Kidney (tissue), 14 donors: ENCODE measurements around the gene PPHLN1. TPM values are rescaled to one million over a fixed set of nuclear protein-coding genes. Genes with fewer than 3 reads are reported as not detected.
A peak's percentile ranks its signal among the peaks of the same experiment; 100 is the strongest.

Experiments
- DNase-seq, 5 donors: peaks; one replicate each; pipeline ENCODE4 v3.0.0-alpha.2; 2013 to 2020
- FAIRE-seq: peaks from 2 replicates; lab custom pipeline; 2012; peaks lifted over from hg19 to GRCh38; lab: Jason Lieb, UNC
- H3K27ac ChIP-seq, 2 donors: one replicate each; pipeline ENCODE4 v1.7.0; 2013; ENCODE audit warnings: low read depth in 2 of 2, low read length in 2 of 2, inconsistent platforms in 1 of 2
- H3K27me3 ChIP-seq: one replicate; pipeline ENCODE4 v1.7.1; 2013; ENCODE audit warnings: low read length, inconsistent platforms; ENCODE audit not compliant: control insufficient read depth, insufficient read depth
- H3K36me3 ChIP-seq, 3 donors: one replicate each; pipeline versions ENCODE4 v1.7.0 to v1.7.1; 2013; ENCODE audit warnings: low read length in 3 of 3, control low read depth in 1 of 3, inconsistent platforms in 1 of 3; ENCODE audit not compliant: insufficient read depth in 3 of 3, control insufficient read depth in 2 of 3
- H3K4me1 ChIP-seq, 3 donors: one replicate each; pipeline versions ENCODE4 v1.7.0 to v1.7.1; 2013; ENCODE audit warnings: low read length in 3 of 3, inconsistent platforms in 1 of 3, low read depth in 1 of 3; ENCODE audit not compliant: control insufficient read depth in 2 of 3, insufficient read depth in 2 of 3
- H3K4me3 ChIP-seq, 3 donors: one replicate each; pipeline versions ENCODE4 v1.7.0 to v1.8.1; 2013; ENCODE audit warnings: low read length in 3 of 3, control low read depth in 1 of 3, inconsistent platforms in 1 of 3
- H3K9ac ChIP-seq, 3 donors: one replicate each; pipeline versions ENCODE4 v1.7.0 to v1.7.1; 2013; ENCODE audit warnings: low read length in 3 of 3, control low read depth in 1 of 3, inconsistent platforms in 1 of 3
- H3K9me3 ChIP-seq, 3 donors: one replicate each; pipeline versions ENCODE4 v1.7.0 to v1.7.1; 2013; ENCODE audit warnings: low read length in 3 of 3, control low read depth in 1 of 3, inconsistent platforms in 1 of 3; ENCODE audit not compliant: control insufficient read depth in 2 of 3, insufficient read depth in 1 of 3
- intact Hi-C: fragments of 100-400 bp; cut with DNase I; formaldehyde crosslinking; loops from one replicate; pipeline ENCODE4 v1.11.1; 2022
- polyA plus RNA-seq: library from polyadenylated mRNA; stranded (reverse); fragments of 350-450 nt; fragmentation: Illumina TruSeq; extraction: RNeasy Lipid Tissue Mini Kit (QIAGEN cat#74804); gene quantifications from one replicate; pipeline ENCODE4 v1.2.3, GENCODE V29; 2014; ENCODE audit warnings: low read depth, low replicate concordance; ENCODE audit not compliant: insufficient read depth
- total RNA-seq: library from RNA; stranded (reverse); fragmentation: NEBNext Ultra II Directional; extraction: Animal tissue kit (Norgen Biotek cat#: 25700); gene quantifications from one replicate; pipeline ENCODE4 v1.2.1, GENCODE V29; 2021
- TF ChIP-seq, protein P1 (sequence below): IDR thresholded peaks from 3 replicates; pipeline ENCODE4 v1.5.1; 2012; ENCODE audit warnings: mild to moderate bottlenecking, moderate library complexity, borderline replicate concordance; ENCODE audit not compliant: insufficient read depth; ENCODE audit errors: extremely low read depth
- donor health status: control.
- donor health status: control.
- donor health status: control.
- donor health status: control.
- donor health status: control.
- donor health status: DM: yes; HTN: yes; CAD: no.
- donor health status: Normal renal cell carcinoma (clear cell type).

PPHLN1 gene
- total and polyA plus RNA-seq, 2 donors from 2014 or later = 32.0 to 51.9 TPM

DNA sequence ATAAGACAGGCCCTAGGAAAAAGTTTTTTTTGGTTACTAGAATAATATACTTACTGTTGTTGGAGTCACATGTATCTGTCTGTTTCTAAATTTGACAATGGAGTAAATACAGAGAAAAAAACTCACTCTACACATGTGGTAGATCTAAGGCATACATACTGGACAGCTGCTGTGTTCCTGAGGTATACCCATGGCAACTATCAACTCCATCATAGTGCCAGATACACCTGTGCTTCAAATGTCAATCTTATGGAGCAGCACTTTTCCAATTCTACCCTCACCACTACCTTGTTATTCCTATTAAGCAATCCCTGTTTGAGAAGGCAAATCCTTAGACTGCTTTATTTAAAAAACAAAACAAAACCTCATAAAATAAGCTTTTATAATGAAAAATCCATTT, 3.4 kb upstream of the PPHLN1 start:
- Histone ChIP-seq H3K4me1 (peaks cover 2 to 14% (median 13%) of the 10 kb centered on the region in 3 donors), H3K4me3 (no peak overlapping the region), H3K27ac (no peak overlapping the region), H3K9ac (no peak overlapping the region), H3K36me3 (peaks cover 0 to 10% (median 0%) of the 10 kb centered on the region in 3 donors), H3K9me3 (no peaks in the 10 kb centered on the region), H3K27me3 (no peaks in the 10 kb centered on the region)
- DNase-seq = no peak
- intact Hi-C loops = no loop called here
- FAIRE-seq = no peak
- TF ChIP-seq, protein P1, sequence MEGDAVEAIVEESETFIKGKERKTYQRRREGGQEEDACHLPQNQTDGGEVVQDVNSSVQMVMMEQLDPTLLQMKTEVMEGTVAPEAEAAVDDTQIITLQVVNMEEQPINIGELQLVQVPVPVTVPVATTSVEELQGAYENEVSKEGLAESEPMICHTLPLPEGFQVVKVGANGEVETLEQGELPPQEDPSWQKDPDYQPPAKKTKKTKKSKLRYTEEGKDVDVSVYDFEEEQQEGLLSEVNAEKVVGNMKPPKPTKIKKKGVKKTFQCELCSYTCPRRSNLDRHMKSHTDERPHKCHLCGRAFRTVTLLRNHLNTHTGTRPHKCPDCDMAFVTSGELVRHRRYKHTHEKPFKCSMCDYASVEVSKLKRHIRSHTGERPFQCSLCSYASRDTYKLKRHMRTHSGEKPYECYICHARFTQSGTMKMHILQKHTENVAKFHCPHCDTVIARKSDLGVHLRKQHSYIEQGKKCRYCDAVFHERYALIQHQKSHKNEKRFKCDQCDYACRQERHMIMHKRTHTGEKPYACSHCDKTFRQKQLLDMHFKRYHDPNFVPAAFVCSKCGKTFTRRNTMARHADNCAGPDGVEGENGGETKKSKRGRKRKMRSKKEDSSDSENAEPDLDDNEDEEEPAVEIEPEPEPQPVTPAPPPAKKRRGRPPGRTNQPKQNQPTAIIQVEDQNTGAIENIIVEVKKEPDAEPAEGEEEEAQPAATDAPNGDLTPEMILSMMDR = no peak

DNA sequence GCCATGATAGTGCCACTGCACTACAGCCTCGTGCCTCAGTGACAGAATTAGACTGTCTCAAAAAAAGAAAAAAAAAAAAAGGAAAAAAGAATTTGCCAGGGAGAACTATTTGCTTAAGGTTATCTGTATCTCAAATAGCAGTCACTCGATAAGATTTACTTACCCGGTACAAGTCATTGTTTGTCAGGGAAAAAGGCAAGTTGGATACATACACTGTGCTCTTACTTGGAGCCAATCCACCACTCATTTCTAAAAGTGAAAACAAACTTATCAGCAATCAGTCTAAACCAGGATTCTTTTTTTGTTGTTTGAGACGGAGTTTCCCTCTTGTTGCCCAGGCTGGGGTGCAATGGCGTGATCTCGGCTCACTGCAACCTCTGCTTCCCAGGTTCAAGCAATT, 2.1 kb upstream of the PPHLN1 start:
- H3K4me3 ChIP-seq = no peak overlapping the region
- H3K4me1 ChIP-seq = peaks cover 2 to 15% (median 15%) of the 10 kb centered on the region in 3 donors
- no peak overlapping the region for H3K9ac ChIP-seq
- no peak for FAIRE-seq
- no peak for DNase-seq
- intact Hi-C loops = no loop called here
- no peak overlapping the region for H3K27ac ChIP-seq
- H3K36me3 ChIP-seq = peaks cover 0 to 10% (median 0%) of the 10 kb centered on the region in 3 donors
- TF ChIP-seq, protein P1 = no peak
- no peaks in the 10 kb centered on the region for H3K9me3 ChIP-seq
- H3K27me3 ChIP-seq = no peaks in the 10 kb centered on the region

DNA sequence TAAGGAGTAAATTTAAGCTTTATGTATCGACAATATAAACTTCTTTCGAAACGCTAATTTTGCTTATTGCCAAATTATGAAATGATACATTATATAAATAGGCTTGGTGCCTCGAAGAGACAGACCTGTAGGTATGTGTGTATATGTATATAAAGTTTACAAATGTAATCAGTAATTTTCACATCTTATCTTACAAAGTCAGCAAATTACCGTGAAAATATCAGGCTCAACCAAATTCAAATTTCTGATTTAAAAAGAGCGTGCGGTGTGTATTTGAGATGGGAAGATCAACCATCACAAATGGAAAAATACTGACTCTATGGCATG, 678 bp upstream of the PPHLN1 start:
- peak overlapping the region; percentile 98 to 99 (median 98) for H3K4me3 ChIP-seq
- peaks cover 2 to 15% (median 15%) of the 10 kb centered on the region in 3 donors for H3K4me1 ChIP-seq
- H3K9ac ChIP-seq = peak overlapping the region; percentile 75 to 98 (median 94)
- FAIRE-seq (no peak), DNase-seq (no peak)
- intact Hi-C loops = no loop called here
- no peaks in the 10 kb centered on the region for H3K27me3 ChIP-seq
- TF ChIP-seq, protein P1 = no peak
- peak overlapping the region; percentile 62 to 71 for H3K27ac ChIP-seq
- H3K36me3 ChIP-seq = peaks cover 0 to 10% (median 0%) of the 10 kb centered on the region in 3 donors
- H3K9me3 ChIP-seq = no peaks in the 10 kb centered on the region
